ENCODE data around the gene TOX2. TPM values are rescaled to one million over a fixed set of nuclear protein-coding genes. Genes with fewer than 3 reads are reported as not detected.

TOX2 gene
- total RNA-seq, 1 donor from 2014 or later: 24.3 TPM

- H3K36me3 ChIP-seq: no peaks in the 10 kb centered on the region
- no peak overlapping the region for H3K4me3 ChIP-seq
- no peaks in the 10 kb centered on the region for H3K27me3 ChIP-seq
- H3K27ac ChIP-seq: no peak overlapping the region
- intact Hi-C loops (cut with DNase I): loop anchor here (5.0 to 10.0 kb wide), 2 partner anchors 249 to 546 kb away; no protein-coding TSS in a partner anchor
- H3K4me1 ChIP-seq: no peaks in the 10 kb centered on the region
- no peak for DNase-seq
- TF ChIP-seq CTCF (IDR thresholded peaks at IDR 0.05): no peak
- no peaks in the 10 kb centered on the region for H3K9me3 ChIP-seq
- no peak for ATAC-seq
Observed at GRCh38 chr20:44083220-44083933, 168.7 kb downstream of the TOX2 start.

- TF ChIP-seq CTCF (IDR thresholded peaks at IDR 0.05): no peak
- Histone ChIP-seq H3K36me3 (no peaks in the 10 kb centered on the region), H3K27ac (no peak overlapping the region), H3K27me3 (no peaks in the 10 kb centered on the region), H3K4me1 (no peaks in the 10 kb centered on the region), H3K9me3 (no peaks in the 10 kb centered on the region), H3K4me3 (no peak overlapping the region)
- intact Hi-C loops (cut with DNase I): loop anchor here (5.0 to 10.0 kb wide), 2 partner anchors 250 to 547 kb away; no protein-coding TSS in a partner anchor
- ATAC-seq: no peak
- no peak for DNase-seq
Observed at GRCh38 chr20:44084439-44084838, 169.8 kb downstream of the TOX2 start.

GRCh38 chr20:44084891-44085290, 170.2 kb downstream of the TOX2 start:
- no peak for ATAC-seq
- TF ChIP-seq CTCF (IDR thresholded peaks at IDR 0.05): no peak
- Histone ChIP-seq H3K27me3 (no peaks in the 10 kb centered on the region), H3K36me3 (no peaks in the 10 kb centered on the region), H3K27ac (no peak overlapping the region), H3K9me3 (no peaks in the 10 kb centered on the region), H3K4me3 (no peak overlapping the region), H3K4me1 (no peaks in the 10 kb centered on the region)
- DNase-seq: no peak
- intact Hi-C loops (cut with DNase I): loop anchor here (5.0 to 10.0 kb wide), 2 partner anchors 250 to 548 kb away; no protein-coding TSS in a partner anchor

- no peak overlapping the region for H3K4me3 ChIP-seq
- ATAC-seq (no peak), DNase-seq (no peak)
- H3K27me3 ChIP-seq: no peaks in the 10 kb centered on the region
- no peak for TF ChIP-seq CTCF (IDR thresholded peaks at IDR 0.05)
- no peaks in the 10 kb centered on the region for H3K36me3 ChIP-seq
- intact Hi-C loops (cut with DNase I): loop anchor here (10.0 kb wide), 1 partner anchor 251 kb away; no protein-coding TSS in a partner anchor
- H3K4me1 ChIP-seq: no peaks in the 10 kb centered on the region
- H3K27ac ChIP-seq: no peak overlapping the region
- H3K9me3 ChIP-seq: no peaks in the 10 kb centered on the region
Observed at GRCh38 chr20:44085616-44086434, 171.2 kb downstream of the TOX2 start.

- H3K36me3 ChIP-seq: no peaks in the 10 kb centered on the region
- DNase-seq: no peak
- no peaks in the 10 kb centered on the region for H3K27me3 ChIP-seq
- H3K4me3 ChIP-seq: no peak overlapping the region
- no peak for ATAC-seq
- no peak overlapping the region for H3K27ac ChIP-seq
- no peak for TF ChIP-seq CTCF (IDR thresholded peaks at IDR 0.05)
- intact Hi-C loops (cut with DNase I): loop anchor here (10.0 kb wide), 1 partner anchor 252 kb away; no protein-coding TSS in a partner anchor
- no peaks in the 10 kb centered on the region for H3K4me1 ChIP-seq
- no peaks in the 10 kb centered on the region for H3K9me3 ChIP-seq
Observed at GRCh38 chr20:44087051-44087856, 172.6 kb downstream of the TOX2 start.

Measured in upper lobe of right lung (tissue), 1 donor.